ENCODE data around the gene MOV10L1.

The MOV10L1 gene

DNA sequence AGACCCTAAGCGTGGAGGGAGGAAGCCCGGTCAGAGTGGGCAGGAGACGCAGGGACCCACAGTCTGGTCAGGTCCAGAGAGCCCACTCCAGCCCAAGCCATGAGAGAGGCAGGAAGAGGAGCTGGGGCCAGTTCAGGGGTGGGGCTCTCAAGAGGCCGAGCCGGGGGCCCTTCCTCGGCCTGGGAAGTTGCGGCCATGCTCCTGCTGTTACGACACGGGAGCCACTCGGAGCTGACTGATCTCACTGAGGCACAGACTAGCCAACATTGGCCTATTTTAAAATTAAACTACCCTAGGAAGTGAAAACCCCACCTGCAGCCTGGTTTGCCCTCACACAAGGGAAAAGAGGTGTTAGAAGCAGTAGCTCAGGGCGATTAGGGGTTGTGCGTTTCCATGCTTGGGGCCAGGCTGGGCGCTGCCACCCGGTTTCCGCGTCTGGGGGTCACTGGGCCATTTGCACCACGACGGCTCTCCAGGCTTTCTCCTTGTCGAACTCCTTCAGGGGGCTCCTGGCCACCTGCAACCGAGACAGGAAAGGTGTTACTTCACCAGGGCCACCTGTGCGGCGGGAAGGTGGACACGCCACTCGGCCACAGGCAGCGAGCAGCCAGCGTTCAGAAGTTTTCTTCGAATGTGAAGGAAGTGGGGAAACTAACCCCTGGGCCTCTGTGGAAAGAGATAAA lies 28.5 kb upstream of the MOV10L1 start:
- TF ChIP-seq, protein P1, sequence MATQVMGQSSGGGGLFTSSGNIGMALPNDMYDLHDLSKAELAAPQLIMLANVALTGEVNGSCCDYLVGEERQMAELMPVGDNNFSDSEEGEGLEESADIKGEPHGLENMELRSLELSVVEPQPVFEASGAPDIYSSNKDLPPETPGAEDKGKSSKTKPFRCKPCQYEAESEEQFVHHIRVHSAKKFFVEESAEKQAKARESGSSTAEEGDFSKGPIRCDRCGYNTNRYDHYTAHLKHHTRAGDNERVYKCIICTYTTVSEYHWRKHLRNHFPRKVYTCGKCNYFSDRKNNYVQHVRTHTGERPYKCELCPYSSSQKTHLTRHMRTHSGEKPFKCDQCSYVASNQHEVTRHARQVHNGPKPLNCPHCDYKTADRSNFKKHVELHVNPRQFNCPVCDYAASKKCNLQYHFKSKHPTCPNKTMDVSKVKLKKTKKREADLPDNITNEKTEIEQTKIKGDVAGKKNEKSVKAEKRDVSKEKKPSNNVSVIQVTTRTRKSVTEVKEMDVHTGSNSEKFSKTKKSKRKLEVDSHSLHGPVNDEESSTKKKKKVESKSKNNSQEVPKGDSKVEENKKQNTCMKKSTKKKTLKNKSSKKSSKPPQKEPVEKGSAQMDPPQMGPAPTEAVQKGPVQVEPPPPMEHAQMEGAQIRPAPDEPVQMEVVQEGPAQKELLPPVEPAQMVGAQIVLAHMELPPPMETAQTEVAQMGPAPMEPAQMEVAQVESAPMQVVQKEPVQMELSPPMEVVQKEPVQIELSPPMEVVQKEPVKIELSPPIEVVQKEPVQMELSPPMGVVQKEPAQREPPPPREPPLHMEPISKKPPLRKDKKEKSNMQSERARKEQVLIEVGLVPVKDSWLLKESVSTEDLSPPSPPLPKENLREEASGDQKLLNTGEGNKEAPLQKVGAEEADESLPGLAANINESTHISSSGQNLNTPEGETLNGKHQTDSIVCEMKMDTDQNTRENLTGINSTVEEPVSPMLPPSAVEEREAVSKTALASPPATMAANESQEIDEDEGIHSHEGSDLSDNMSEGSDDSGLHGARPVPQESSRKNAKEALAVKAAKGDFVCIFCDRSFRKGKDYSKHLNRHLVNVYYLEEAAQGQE (IDR thresholded peaks at IDR 0.05; ENCODE audit: low read depth), result no peak
- TF ChIP-seq FOXM1 (IDR thresholded peaks at IDR 0.05; ENCODE audit: borderline replicate concordance, low read depth), result no peak
- TF ChIP-seq ZBTB7A (IDR thresholded peaks at IDR 0.05; ENCODE audit: low read depth), result no peak
- TF ChIP-seq CEBPB (IDR thresholded peaks at IDR 0.05), result no peak
- no peak for TF ChIP-seq EP300 (IDR thresholded peaks at IDR 0.05; ENCODE audit: borderline replicate concordance)
- TF ChIP-seq EGR1 (IDR thresholded peaks at IDR 0.05), result no peak
- no peak for TF ChIP-seq RAD21 (IDR thresholded peaks at IDR 0.05; ENCODE audit: low read depth)
- no peak for TF ChIP-seq TCF12 (IDR thresholded peaks at IDR 0.05; ENCODE audit: low read depth)
- TF ChIP-seq YY1 (IDR thresholded peaks at IDR 0.05; ENCODE audit: low read depth), result no peak
- TF ChIP-seq USF1 (IDR thresholded peaks at IDR 0.05), result no peak
- TF ChIP-seq NFIC (IDR thresholded peaks at IDR 0.05), result no peak
- no peak for TF ChIP-seq TAF1 (IDR thresholded peaks at IDR 0.05; ENCODE audit: low read depth)

DNA sequence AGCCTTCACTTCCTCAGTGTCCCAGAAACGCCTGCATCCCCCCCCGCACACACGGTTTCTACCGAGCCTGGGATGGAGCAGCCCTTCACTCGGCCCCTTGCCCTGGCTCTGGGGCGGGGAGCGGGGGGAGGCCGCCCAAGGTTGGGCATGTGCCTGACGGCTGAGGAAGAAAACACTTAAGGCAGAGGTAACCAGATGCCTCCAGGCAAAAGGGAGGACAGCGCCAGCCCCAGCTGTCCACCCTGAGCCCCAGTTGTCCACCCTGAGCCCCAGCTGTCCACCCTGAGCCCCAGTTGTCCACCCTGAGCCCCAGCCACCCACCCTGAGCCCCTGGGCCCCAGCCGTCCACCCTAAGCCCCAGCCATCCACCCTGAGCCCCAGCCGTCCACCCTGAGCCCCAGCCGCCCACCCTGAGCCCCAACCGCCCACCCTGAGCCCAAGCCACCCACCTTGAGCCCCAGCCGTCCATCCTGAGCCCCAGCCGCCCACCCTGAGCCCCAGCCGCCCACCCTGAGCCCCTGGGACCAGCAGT lies 27.9 kb upstream of the MOV10L1 start:
- TF ChIP-seq CREB1 (IDR thresholded peaks at IDR 0.05; ENCODE audit: low read depth), result no peak
- no peak for TF ChIP-seq TCF12 (IDR thresholded peaks at IDR 0.05; ENCODE audit: low read depth)
- TF ChIP-seq TAF1 (IDR thresholded peaks at IDR 0.05; ENCODE audit: low read depth), result no peak
- TF ChIP-seq ZBTB7A (IDR thresholded peaks at IDR 0.05; ENCODE audit: low read depth), result no peak
- TF ChIP-seq MAX (IDR thresholded peaks at IDR 0.05), result no peak
- TF ChIP-seq CEBPB (IDR thresholded peaks at IDR 0.05), result no peak

GRCh38 chr22:50062509-50063135 lies 27.2 kb upstream of the MOV10L1 start:
- no peak for TF ChIP-seq TEAD4 (IDR thresholded peaks at IDR 0.05)
- TF ChIP-seq TAF1 (IDR thresholded peaks at IDR 0.05; ENCODE audit: low read depth), result no peak
- no peak for TF ChIP-seq CREB1 (IDR thresholded peaks at IDR 0.05; ENCODE audit: low read depth)
- no peak for TF ChIP-seq NFIC (IDR thresholded peaks at IDR 0.05)
- TF ChIP-seq YY1 (IDR thresholded peaks at IDR 0.05; ENCODE audit: low read depth), result no peak
- no peak for TF ChIP-seq USF1 (IDR thresholded peaks at IDR 0.05)
- TF ChIP-seq ZBTB7A (IDR thresholded peaks at IDR 0.05; ENCODE audit: low read depth), result no peak
- TF ChIP-seq CEBPB (IDR thresholded peaks at IDR 0.05), result no peak
- TF ChIP-seq, protein P1 (IDR thresholded peaks at IDR 0.05; ENCODE audit: low read depth), result no peak
- TF ChIP-seq FOXM1 (IDR thresholded peaks at IDR 0.05; ENCODE audit: borderline replicate concordance, low read depth), result no peak

DNA sequence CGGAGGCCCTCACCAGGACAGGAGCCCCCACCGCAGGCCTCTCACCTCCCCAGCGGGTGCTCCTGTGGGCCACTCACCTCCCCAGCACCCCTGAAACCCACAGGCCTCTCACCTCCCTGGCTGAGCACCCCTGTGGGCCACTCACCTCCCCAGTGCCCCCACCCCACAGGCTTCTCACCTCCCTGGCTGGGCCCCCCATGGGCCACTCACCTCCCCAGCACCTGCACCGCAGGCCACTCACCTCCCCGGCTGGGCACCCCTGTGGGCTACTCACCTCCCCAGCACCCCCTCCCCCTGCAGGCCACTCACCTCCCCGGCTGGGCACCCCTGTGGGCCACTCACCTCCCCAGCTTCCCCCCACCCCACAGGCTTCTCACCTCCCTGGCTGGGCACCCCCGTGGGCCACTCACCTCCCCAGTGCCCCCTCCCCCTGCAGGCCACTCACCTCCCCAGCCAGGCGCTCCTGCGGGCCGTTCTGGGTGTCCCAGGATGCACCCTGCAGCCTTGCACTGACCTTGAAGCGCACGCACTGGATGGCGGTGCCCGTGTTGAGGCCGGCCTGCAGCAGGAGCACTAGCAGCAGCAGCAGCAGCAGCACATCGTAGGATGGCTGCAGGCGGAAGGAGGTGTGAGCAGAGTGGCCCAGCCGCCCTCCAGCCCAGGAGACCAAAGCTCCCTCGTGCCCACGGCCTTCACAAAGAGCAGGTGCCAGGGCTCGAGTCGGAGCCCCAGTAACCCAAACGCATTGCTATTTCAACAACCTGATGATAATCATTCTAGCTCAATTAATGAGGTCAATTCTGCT lies 26.0 kb upstream of the MOV10L1 start:
- no peak for TF ChIP-seq MAX (IDR thresholded peaks at IDR 0.05)
- TF ChIP-seq, protein P1 (IDR thresholded peaks at IDR 0.05; ENCODE audit: low read depth), result no peak
- TF ChIP-seq TEAD4 (IDR thresholded peaks at IDR 0.05), result no peak
- no peak for TF ChIP-seq YY1 (IDR thresholded peaks at IDR 0.05; ENCODE audit: low read depth)
- no peak for TF ChIP-seq FOXM1 (IDR thresholded peaks at IDR 0.05; ENCODE audit: borderline replicate concordance, low read depth)
- no peak for TF ChIP-seq TCF12 (IDR thresholded peaks at IDR 0.05; ENCODE audit: low read depth)
- TF ChIP-seq TAF1 (IDR thresholded peaks at IDR 0.05; ENCODE audit: low read depth), result no peak
- no peak for TF ChIP-seq EGR1 (IDR thresholded peaks at IDR 0.05)
- TF ChIP-seq ZBTB7A (IDR thresholded peaks at IDR 0.05; ENCODE audit: low read depth), result no peak
- TF ChIP-seq NFIC (IDR thresholded peaks at IDR 0.05), result no peak
- TF ChIP-seq RAD21 (IDR thresholded peaks at IDR 0.05; ENCODE audit: low read depth), result no peak
- TF ChIP-seq CEBPB (IDR thresholded peaks at IDR 0.05), result no peak
- TF ChIP-seq EP300 (IDR thresholded peaks at IDR 0.05; ENCODE audit: borderline replicate concordance), result no peak
- no peak for TF ChIP-seq USF1 (IDR thresholded peaks at IDR 0.05)
- TF ChIP-seq CREB1 (IDR thresholded peaks at IDR 0.05; ENCODE audit: low read depth), result no peak
